Measurements from ENCODE around the gene ZNF33A.
"Not testable (repeated sequence)": the region's sequence is repeated elsewhere in the genome, so short reads cannot be mapped to it uniquely, and the experiment has no call there.

The ZNF33A gene

GRCh38 chr10:38010119-38010903 lies at the start of gene ZNF33A:
ZNF33A (plus strand) TSS chr10:38010675; CDS start chr10:38012342, 1,667 bp downstream.
- peak; percentile 85 to 95 (median 89) for DNase-seq

GRCh38 chr10:37965006-37965405 lies 45.5 kb upstream of the ZNF33A start:
- DNase-seq: no peak

GRCh38 chr10:37972396-37972795 lies 38.1 kb upstream of the ZNF33A start:
- no peak for DNase-seq

GRCh38 chr10:37975401-37975991 lies 35.0 kb upstream of the ZNF33A start:
- DNase-seq: peak; percentile 7 to 64 (median 34)

- DNase-seq: peak; percentile 95 to 99 (median 96)
Observed at GRCh38 chr10:37976091-37976879, 34.2 kb upstream of the ZNF33A start, which contains the start of gene ZNF25. ZNF25 (minus strand) TSS chr10:37976647; CDS start chr10:37971722, 4,925 bp downstream.

GRCh38 chr10:37976880-37977203 lies 33.6 kb upstream of the ZNF33A start:
- DNase-seq: no peak

GRCh38 chr10:37991655-37992054 lies 18.8 kb upstream of the ZNF33A start:
- DNase-seq: no peak

GRCh38 chr10:37992083-37992482 lies 18.4 kb upstream of the ZNF33A start:
- no peak for DNase-seq

GRCh38 chr10:37998920-37999319 lies 11.6 kb upstream of the ZNF33A start:
- DNase-seq: not testable (repeated sequence)

GRCh38 chr10:38000474-38000873 lies 10.0 kb upstream of the ZNF33A start:
- DNase-seq: not testable (repeated sequence)

GRCh38 chr10:38003026-38003425 lies 7.4 kb upstream of the ZNF33A start:
- DNase-seq: no peak

- DNase-seq: no peak
Observed at GRCh38 chr10:38003588-38003987, 6.9 kb upstream of the ZNF33A start.

GRCh38 chr10:38007551-38007950 lies 2.9 kb upstream of the ZNF33A start:
- no peak for DNase-seq

- no peak for DNase-seq
Observed at GRCh38 chr10:38007991-38008390, 2.5 kb upstream of the ZNF33A start.

GRCh38 chr10:38016354-38016753 lies 5.9 kb downstream of the ZNF33A start:
- DNase-seq: no peak

GRCh38 chr10:38019124-38019523 lies 8.6 kb downstream of the ZNF33A start:
- not testable (repeated sequence) for DNase-seq

GRCh38 chr10:38025283-38025682 lies 14.8 kb downstream of the ZNF33A start:
- no peak for DNase-seq

GRCh38 chr10:38027986-38028385 lies 17.5 kb downstream of the ZNF33A start:
- DNase-seq: no peak

- DNase-seq: no peak
Observed at GRCh38 chr10:38032886-38033285, 22.4 kb downstream of the ZNF33A start.

- no peak for DNase-seq
Observed at GRCh38 chr10:38038107-38038931, 27.8 kb downstream of the ZNF33A start.

GRCh38 chr10:38038932-38039245 lies 28.4 kb downstream of the ZNF33A start:
- no peak for DNase-seq

GRCh38 chr10:38043516-38043915 lies 33.0 kb downstream of the ZNF33A start:
- DNase-seq: no peak

GRCh38 chr10:38045129-38045528 lies 34.7 kb downstream of the ZNF33A start:
- DNase-seq: no peak

Measured in NCI-H1417 (cell line).